Measurements from ENCODE around the gene ULBP1.
"Not testable (repeated sequence)": the region's sequence is repeated elsewhere in the genome, so short reads cannot be mapped to it uniquely, and the experiment has no call there.

The ULBP1 gene

GRCh38 chr6:149955654-149956317 lies 8.0 kb upstream of the ULBP1 start:
- not testable (repeated sequence) for DNase-seq (ENCODE audit: insufficient read length, low spot score); FAIRE-seq

GRCh38 chr6:149958124-149958523 lies 5.6 kb upstream of the ULBP1 start:
- FAIRE-seq; DNase-seq (ENCODE audit: insufficient read length, low spot score): not testable (repeated sequence)

- not testable (repeated sequence) for FAIRE-seq; DNase-seq (ENCODE audit: insufficient read length, low spot score)
Measured at GRCh38 chr6:149959806-149960205, 3.9 kb upstream of the ULBP1 start.

GRCh38 chr6:149960488-149960887 lies 3.3 kb upstream of the ULBP1 start:
- DNase-seq (ENCODE audit: insufficient read length, low spot score): no peak
- FAIRE-seq: no peak

GRCh38 chr6:149961728-149962425 lies 1.9 kb upstream of the ULBP1 start:
- FAIRE-seq (no peak), DNase-seq (ENCODE audit: insufficient read length, low spot score) (no peak)
- TF ChIP-seq POU2F2 (IDR thresholded peaks at IDR 0.05; ENCODE audit: low read depth, low read length) (no peak), POLR2AphosphoS5 (IDR thresholded peaks at IDR 0.05; ENCODE audit: low read depth, low read length) (no peak), SPI1 (IDR thresholded peaks at IDR 0.05; ENCODE audit: low read depth, low read length) (no peak), PAX5 (IDR thresholded peaks at IDR 0.05; ENCODE audit: insufficient read depth, low read length, severe bottlenecking) (no peak), TAF1 (IDR thresholded peaks at IDR 0.05; ENCODE audit: low read depth, low read length) (no peak), POLR2A (IDR thresholded peaks at IDR 0.05; ENCODE audit: low read depth, low read length) (no peak)

More at GRCh38 chr6:149960488-149960887, 3.3 kb upstream of the ULBP1 start:
- TF ChIP-seq PAX5 (IDR thresholded peaks at IDR 0.05; ENCODE audit: insufficient read depth, low read length, severe bottlenecking) (no peak), POU2F2 (IDR thresholded peaks at IDR 0.05; ENCODE audit: low read depth, low read length) (no peak), POLR2AphosphoS5 (IDR thresholded peaks at IDR 0.05; ENCODE audit: low read depth, low read length) (no peak), POLR2A (IDR thresholded peaks at IDR 0.05; ENCODE audit: low read depth, low read length) (no peak), SPI1 (IDR thresholded peaks at IDR 0.05; ENCODE audit: low read depth, low read length) (no peak), TAF1 (IDR thresholded peaks at IDR 0.05; ENCODE audit: low read depth, low read length) (no peak)

- FAIRE-seq (no peak), DNase-seq (ENCODE audit: insufficient read length, low spot score) (no peak)
- TF ChIP-seq POU2F2 (IDR thresholded peaks at IDR 0.05; ENCODE audit: low read depth, low read length) (no peak), POLR2AphosphoS5 (IDR thresholded peaks at IDR 0.05; ENCODE audit: low read depth, low read length) (no peak), SPI1 (IDR thresholded peaks at IDR 0.05; ENCODE audit: low read depth, low read length) (no peak), TAF1 (IDR thresholded peaks at IDR 0.05; ENCODE audit: low read depth, low read length) (no peak), PAX5 (IDR thresholded peaks at IDR 0.05; ENCODE audit: insufficient read depth, low read length, severe bottlenecking) (no peak), POLR2A (IDR thresholded peaks at IDR 0.05; ENCODE audit: low read depth, low read length) (no peak)
Measured at GRCh38 chr6:149962461-149963211, 1.1 kb upstream of the ULBP1 start.

- no peak for FAIRE-seq
- DNase-seq (ENCODE audit: insufficient read length, low spot score): no peak
- no peak for TF ChIP-seq TAF1 (IDR thresholded peaks at IDR 0.05; ENCODE audit: low read depth, low read length)
- no peak for TF ChIP-seq POLR2AphosphoS5 (IDR thresholded peaks at IDR 0.05; ENCODE audit: low read depth, low read length)
- TF ChIP-seq PAX5 (IDR thresholded peaks at IDR 0.05; ENCODE audit: insufficient read depth, low read length, severe bottlenecking): no peak
- no peak for TF ChIP-seq POLR2A (IDR thresholded peaks at IDR 0.05; ENCODE audit: low read depth, low read length)
- TF ChIP-seq SPI1 (IDR thresholded peaks at IDR 0.05; ENCODE audit: low read depth, low read length): no peak
- no peak for TF ChIP-seq POU2F2 (IDR thresholded peaks at IDR 0.05; ENCODE audit: low read depth, low read length)
Measured at GRCh38 chr6:149963212-149963461, 606 bp upstream of the ULBP1 start.

- peak; percentile 35 for DNase-seq (ENCODE audit: insufficient read length, low spot score)
- no peak for FAIRE-seq
- TF ChIP-seq SPI1 (IDR thresholded peaks at IDR 0.05; ENCODE audit: low read depth, low read length) (no peak), POLR2AphosphoS5 (IDR thresholded peaks at IDR 0.05; ENCODE audit: low read depth, low read length) (no peak), POLR2A (IDR thresholded peaks at IDR 0.05; ENCODE audit: low read depth, low read length) (no peak), POU2F2 (IDR thresholded peaks at IDR 0.05; ENCODE audit: low read depth, low read length) (no peak), PAX5 (IDR thresholded peaks at IDR 0.05; ENCODE audit: insufficient read depth, low read length, severe bottlenecking) (no peak), TAF1 (IDR thresholded peaks at IDR 0.05; ENCODE audit: low read depth, low read length) (no peak)
Measured at GRCh38 chr6:149964308-149965193, 808 bp downstream of the ULBP1 start.

GRCh38 chr6:149965194-149966020 lies 1.7 kb downstream of the ULBP1 start:
- FAIRE-seq (no peak), DNase-seq (ENCODE audit: insufficient read length, low spot score) (peak; percentile 39)
- TF ChIP-seq POU2F2 (IDR thresholded peaks at IDR 0.05; ENCODE audit: low read depth, low read length): no peak
- no peak for TF ChIP-seq POLR2AphosphoS5 (IDR thresholded peaks at IDR 0.05; ENCODE audit: low read depth, low read length)

- FAIRE-seq; DNase-seq (ENCODE audit: insufficient read length, low spot score): not testable (repeated sequence)
Measured at GRCh38 chr6:149966319-149966718, 2.6 kb downstream of the ULBP1 start.

Data from GM12891 (cell line).